KMS-11 (cell line): Measurements from ENCODE around the gene MAGEH1.
"Not testable (repeated sequence)": the region's sequence is repeated elsewhere in the genome, so short reads cannot be mapped to it uniquely, and the experiment has no call there.

Experiments used
- H2AFZ ChIP-seq: fragments of 200-600 bp; sonication (generic); 2 replicates; pipeline ENCODE4 v1.6.1; 2016; ENCODE audit warnings: antibody characterized with exemption, mixed run types, low read depth
- H3K27ac ChIP-seq: fragments of 200-600 bp; sonication (generic); 2 replicates; pipeline ENCODE4 v1.6.1; 2016; ENCODE audit warnings: mild to moderate bottlenecking, mixed run types
- H3K27me3 ChIP-seq: fragments of 200-600 bp; sonication (generic); 2 replicates; pipeline ENCODE4 v1.6.1; 2017; ENCODE audit warnings: mild to moderate bottlenecking, low read depth, mixed run types, moderate library complexity; ENCODE audit not compliant: insufficient read depth
- H3K36me3 ChIP-seq: fragments of 200-600 bp; sonication (generic); 2 replicates; pipeline ENCODE4 v1.6.1; 2017; ENCODE audit warnings: mild to moderate bottlenecking, mixed run types; ENCODE audit not compliant: insufficient read depth
- H3K4me1 ChIP-seq: fragments of 200-600 bp; sonication (generic); 2 replicates; pipeline ENCODE4 v1.6.1; 2016; ENCODE audit warnings: mild to moderate bottlenecking, low read depth, mixed run types; ENCODE audit not compliant: poor library complexity, severe bottlenecking
- H3K4me2 ChIP-seq: fragments of 200-600 bp; sonication (generic); 2 replicates; pipeline ENCODE4 v1.7.0; 2016; ENCODE audit warnings: mild to moderate bottlenecking, mixed run types
- H3K4me3 ChIP-seq: fragments of 200-600 bp; sonication (generic); IDR thresholded peaks from 2 replicates; pipeline ENCODE4 v1.6.1; 2017; ENCODE audit warnings: low read depth, low read length, mixed read lengths; ENCODE audit not compliant: insufficient read depth
- H3K79me2 ChIP-seq: fragments of 200-600 bp; sonication (generic); 2 replicates; pipeline ENCODE4 v1.6.1; 2016; ENCODE audit warnings: low read depth, mixed run types; ENCODE audit not compliant: insufficient read depth
- H3K9ac ChIP-seq: fragments of 200-600 bp; sonication (generic); 2 replicates; pipeline ENCODE4 v1.6.1; 2016; ENCODE audit warnings: mild to moderate bottlenecking, mixed run types
- H4K20me1 ChIP-seq: fragments of 200-600 bp; sonication (generic); 2 replicates; pipeline ENCODE4 v1.6.1; 2016; ENCODE audit warnings: mild to moderate bottlenecking, mixed run types; ENCODE audit not compliant: insufficient read depth
- CTCF ChIP-seq: fragments of 200-600 bp; sonication (generic); conservative IDR thresholded peaks from 2 replicates; pipeline ENCODE4 v1.6.1; 2017; ENCODE audit warnings: low read depth, mild to moderate bottlenecking, antibody characterized with exemption, low read length, moderate library complexity, mixed read lengths

Gene MAGEH1

GRCh38 chrX:55451626-55451989 is 319 bp upstream of the MAGEH1 start:
- H2AFZ ChIP-seq = peak overlapping the region; percentile 54; the same call in 1 of the 2 replicates
- peak overlapping the region; percentile 63; the same call in 1 of the 2 replicates for H3K9ac ChIP-seq
- H3K27ac ChIP-seq = no peak overlapping the region
- H3K4me1 ChIP-seq = no peaks in the 10 kb centered on the region
- no peaks in the 10 kb centered on the region for H3K36me3 ChIP-seq
- H3K79me2 ChIP-seq = peaks cover 14% of the 10 kb centered on the region; the same call in 1 of the 2 replicates
- no peak for TF ChIP-seq CTCF
- H4K20me1 ChIP-seq = no peaks in the 10 kb centered on the region
- peak overlapping the region; percentile 37; the same call in 1 of the 2 replicates for H3K4me2 ChIP-seq
- no peaks in the 10 kb centered on the region for H3K27me3 ChIP-seq
- H3K4me3 ChIP-seq = no peak overlapping the region

- Histone ChIP-seq H3K79me2 (peaks cover 14% of the 10 kb centered on the region; the same call in 1 of the 2 replicates), H4K20me1 (no peaks in the 10 kb centered on the region), H3K36me3 (no peaks in the 10 kb centered on the region), H3K4me2 (peak overlapping the region; percentile 71), H3K4me3 (no peak overlapping the region), H3K27ac (peak overlapping the region; percentile 68), H2AFZ (peak overlapping the region; percentile 54; the same call in 1 of the 2 replicates), H3K27me3 (no peaks in the 10 kb centered on the region), H3K4me1 (no peaks in the 10 kb centered on the region), H3K9ac (peak overlapping the region; percentile 63; the same call in 1 of the 2 replicates)
- TF ChIP-seq CTCF = no peak
These were observed 852 bp downstream of the MAGEH1 start for GRCh38 chrX:55452833-55453124.

- not testable (repeated sequence) for H2AFZ ChIP-seq, H3K4me1 ChIP-seq, H3K27me3 ChIP-seq, H3K4me3 ChIP-seq, H3K4me2 ChIP-seq, H3K27ac ChIP-seq, H3K9ac ChIP-seq, H4K20me1 ChIP-seq, H3K36me3 ChIP-seq
- H3K79me2 ChIP-seq = peaks cover 14% of the 10 kb centered on the region; the same call in 1 of the 2 replicates
These were observed 3.8 kb downstream of the MAGEH1 start for GRCh38 chrX:55455708-55456107.

- H3K27me3 ChIP-seq, H4K20me1 ChIP-seq, H3K4me1 ChIP-seq, H3K79me2 ChIP-seq, H2AFZ ChIP-seq, H3K27ac ChIP-seq, H3K4me3 ChIP-seq, H3K9ac ChIP-seq, H3K36me3 ChIP-seq, H3K4me2 ChIP-seq: not testable (repeated sequence)
These were observed 7.5 kb downstream of the MAGEH1 start for GRCh38 chrX:55459426-55459825.

GRCh38 chrX:55459926-55460325 is 8.0 kb downstream of the MAGEH1 start:
- H3K4me2 ChIP-seq, H3K27ac ChIP-seq, H3K4me3 ChIP-seq, H2AFZ ChIP-seq, H3K36me3 ChIP-seq, H3K27me3 ChIP-seq, H3K4me1 ChIP-seq, H3K79me2 ChIP-seq, H3K9ac ChIP-seq, H4K20me1 ChIP-seq: not testable (repeated sequence)

- not testable (repeated sequence) for H3K4me2 ChIP-seq, H3K27ac ChIP-seq, H4K20me1 ChIP-seq, H3K79me2 ChIP-seq, H3K4me1 ChIP-seq, H3K4me3 ChIP-seq, H3K9ac ChIP-seq, H2AFZ ChIP-seq, H3K36me3 ChIP-seq, H3K27me3 ChIP-seq
These were observed 12.1 kb downstream of the MAGEH1 start for GRCh38 chrX:55464050-55464449.

- H3K79me2 ChIP-seq, H3K27ac ChIP-seq, H3K4me3 ChIP-seq, H4K20me1 ChIP-seq, H3K27me3 ChIP-seq, H3K4me1 ChIP-seq, H3K4me2 ChIP-seq, H2AFZ ChIP-seq, H3K36me3 ChIP-seq, H3K9ac ChIP-seq: not testable (repeated sequence)
These were observed 13.2 kb downstream of the MAGEH1 start for GRCh38 chrX:55465108-55465507.

- H3K4me2 ChIP-seq, H3K27ac ChIP-seq, H3K4me1 ChIP-seq, H2AFZ ChIP-seq, H3K27me3 ChIP-seq, H3K9ac ChIP-seq, H3K79me2 ChIP-seq, H3K4me3 ChIP-seq, H4K20me1 ChIP-seq, H3K36me3 ChIP-seq: not testable (repeated sequence)
These were observed 13.9 kb downstream of the MAGEH1 start for GRCh38 chrX:55465791-55466190.

GRCh38 chrX:55479956-55480355 is 28.0 kb downstream of the MAGEH1 start:
- not testable (repeated sequence) for H3K4me1 ChIP-seq, H3K4me2 ChIP-seq, H3K4me3 ChIP-seq, H3K27ac ChIP-seq, H2AFZ ChIP-seq, H3K79me2 ChIP-seq, H3K9ac ChIP-seq, H4K20me1 ChIP-seq, H3K36me3 ChIP-seq, H3K27me3 ChIP-seq
